ENCODE results near the gene DRG2. TPM values are rescaled to one million over a fixed set of nuclear protein-coding genes. Genes with fewer than 3 reads are reported as not detected.
A peak's percentile ranks its signal among the peaks of the same experiment; 100 is the strongest.

The DRG2 gene
- total and polyA plus RNA-seq, 7 donors, result 23.7 to 33.5 (median 29.7) TPM

GRCh38 chr17:18122990-18123753 is 35.4 kb downstream of the DRG2 start:
- H3K9me3 ChIP-seq, result no peaks in the 10 kb centered on the region
- no peaks in the 10 kb centered on the region for H3K27me3 ChIP-seq (ENCODE audit: insufficient read depth in 3 of 3, low read length in 2 of 3)
- ATAC-seq, result peak; percentile 92 to 97 (median 96)
- no peak for TF ChIP-seq CTCF (IDR thresholded peaks at IDR 0.05)
- peak; percentile 50 to 86 for DNase-seq
- intact Hi-C loops (cut with DNase I), result no loop called here
- H3K4me1 ChIP-seq, result peaks cover 20% of the 10 kb centered on the region
- no peaks in the 10 kb centered on the region for H3K36me3 ChIP-seq (ENCODE audit: insufficient read depth in 1 of 2, low read depth in 1 of 2)
- peak overlapping the region; percentile 81 for H3K27ac ChIP-seq
- peak overlapping the region; percentile 47 for H3K4me3 ChIP-seq
- 37 to 56% (median 45%) methylated on average over 31 of the region's 31 CpGs for WGBS, 3 donors

- no peak overlapping the region for H3K4me3 ChIP-seq
- H3K9me3 ChIP-seq, result no peaks in the 10 kb centered on the region
- ATAC-seq (no peak), DNase-seq (no peak)
- H3K27me3 ChIP-seq (ENCODE audit: insufficient read depth in 3 of 3, low read length in 2 of 3), result no peaks in the 10 kb centered on the region
- peaks cover 15% of the 10 kb centered on the region for H3K4me1 ChIP-seq
- 69 to 76% (median 71%) methylated on average over 11 of the region's 11 CpGs for WGBS, 3 donors
- H3K36me3 ChIP-seq (ENCODE audit: insufficient read depth in 1 of 2, low read depth in 1 of 2), result no peaks in the 10 kb centered on the region
- intact Hi-C loops (cut with DNase I), result no loop called here
- TF ChIP-seq CTCF (IDR thresholded peaks at IDR 0.05), result no peak
- H3K27ac ChIP-seq, result no peak overlapping the region
Observed at GRCh38 chr17:18124345-18125126, 36.8 kb downstream of the DRG2 start.

GRCh38 chr17:18129041-18129502 is 41.3 kb downstream of the DRG2 start:
- no peak for TF ChIP-seq CTCF (IDR thresholded peaks at IDR 0.05)
- peaks cover under 1% of the 10 kb centered on the region for H3K4me1 ChIP-seq
- no peak for ATAC-seq
- H3K4me3 ChIP-seq, result no peak overlapping the region
- no peak for DNase-seq
- WGBS, 3 donors, result 55 to 63% (median 58%) methylated on average over 4 of the region's 4 CpGs
- intact Hi-C loops (cut with DNase I), result no loop called here
- H3K36me3 ChIP-seq (ENCODE audit: insufficient read depth in 1 of 2, low read depth in 1 of 2), result no peaks in the 10 kb centered on the region
- H3K27me3 ChIP-seq (ENCODE audit: insufficient read depth in 3 of 3, low read length in 2 of 3), result no peaks in the 10 kb centered on the region
- no peaks in the 10 kb centered on the region for H3K9me3 ChIP-seq
- no peak overlapping the region for H3K27ac ChIP-seq

- Histone ChIP-seq H3K4me1 (no peaks in the 10 kb centered on the region), H3K27ac (no peak overlapping the region), H3K4me3 (no peak overlapping the region), H3K9me3 (no peaks in the 10 kb centered on the region), H3K27me3 (ENCODE audit: insufficient read depth in 3 of 3, low read length in 2 of 3) (no peaks in the 10 kb centered on the region), H3K36me3 (ENCODE audit: insufficient read depth in 1 of 2, low read depth in 1 of 2) (no peaks in the 10 kb centered on the region)
- 84 to 91% (median 86%) methylated on average over 5 of the region's 5 CpGs for WGBS, 3 donors
- ATAC-seq (no peak), DNase-seq (no peak)
- intact Hi-C loops (cut with DNase I), result no loop called here
- TF ChIP-seq CTCF (IDR thresholded peaks at IDR 0.05), result no peak
Observed at GRCh38 chr17:18132711-18133110, 45.0 kb downstream of the DRG2 start.
